GM19099 (cell line): ENCODE measurements around the gene FREM1.

Experiments used
- POLR2A ChIP-seq: IDR thresholded peaks from 3 replicates; pipeline ENCODE4 v1.6.1; 2011; ENCODE audit warnings: low read depth; ENCODE audit not compliant: insufficient read length; ENCODE audit errors: extremely low read depth

FREM1 gene

GRCh38 chr9:14692470-14693250 lies 217.6 kb downstream of the FREM1 start:
- TF ChIP-seq POLR2A: no peak

GRCh38 chr9:14690948-14691730 lies 219.1 kb downstream of the FREM1 start:
- no peak for TF ChIP-seq POLR2A

DNA sequence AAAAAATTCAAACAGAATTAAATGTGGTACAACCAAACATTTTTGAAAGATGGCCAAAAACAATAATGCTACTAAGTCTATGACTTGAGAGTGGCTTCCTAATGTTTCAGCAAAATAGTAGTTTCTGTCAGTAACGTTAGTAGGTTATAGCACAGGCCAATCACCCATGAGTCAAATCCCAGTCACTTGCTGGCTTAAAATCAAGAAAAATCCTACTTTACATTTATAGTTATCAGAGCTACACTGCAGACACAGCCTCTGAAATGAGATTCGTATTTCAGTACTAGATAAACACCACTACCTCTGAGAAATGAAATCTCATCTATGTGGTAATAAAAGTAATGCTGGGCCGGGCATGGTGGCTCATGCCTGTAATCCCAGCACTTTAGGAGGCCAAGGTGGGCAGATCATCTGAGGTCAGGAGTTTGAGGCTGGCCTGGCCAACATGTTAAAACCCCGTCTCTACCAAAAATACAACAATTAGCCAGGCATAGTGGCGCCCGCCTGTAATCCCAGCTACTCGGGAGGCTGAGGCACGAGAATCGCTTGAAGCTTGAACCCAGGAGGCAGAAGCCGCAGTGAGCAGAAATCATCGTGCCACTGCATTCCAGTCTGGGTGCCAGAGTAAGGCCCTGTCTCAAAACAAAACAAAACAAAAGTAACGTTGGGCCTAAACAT lies 223.0 kb downstream of the FREM1 start:
- no peak for TF ChIP-seq POLR2A

DNA sequence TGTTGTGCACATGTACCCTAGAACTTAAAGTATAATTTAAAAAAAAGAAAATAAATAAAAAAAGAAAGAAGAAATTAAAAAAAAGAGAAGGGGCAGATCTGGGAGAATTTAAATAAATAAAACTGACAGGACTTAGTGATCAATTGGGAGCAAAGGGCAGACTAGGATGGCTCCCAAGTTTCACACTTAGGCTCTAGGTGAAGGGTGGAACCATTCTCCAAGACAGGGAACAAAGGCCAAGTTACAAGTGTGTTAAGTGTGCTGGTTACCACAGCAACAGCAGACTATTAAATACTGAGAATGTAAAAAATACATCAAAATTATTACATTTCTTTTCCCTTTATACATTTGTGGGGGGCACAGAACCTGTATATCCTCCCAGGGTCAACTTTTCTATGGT lies 224.1 kb downstream of the FREM1 start:
- no peak for TF ChIP-seq POLR2A
